ENCODE data around the gene BMPER.

BMPER gene

DNA sequence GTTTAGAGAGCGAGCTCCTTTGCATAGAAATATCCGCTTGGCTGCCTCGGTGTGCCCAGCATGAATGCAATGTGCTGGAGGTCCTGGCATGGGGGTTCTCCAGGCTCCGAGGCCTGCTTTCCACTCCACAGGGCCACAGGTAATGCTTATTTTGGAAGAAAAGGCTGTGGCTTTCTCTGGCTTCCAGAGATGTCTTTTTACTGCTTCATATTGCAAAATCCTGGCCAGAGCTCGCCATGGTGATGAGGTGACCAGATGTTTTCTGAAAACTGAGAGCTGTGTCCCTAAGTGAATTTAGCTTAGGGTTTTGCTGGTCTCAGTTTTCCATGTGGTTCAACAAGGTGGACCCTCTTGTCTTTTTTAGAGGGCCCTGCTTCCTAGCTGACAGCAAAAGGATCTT is 65.2 kb downstream of the BMPER start:
- DNase-seq (ENCODE audit: low read depth) = no peak

DNA sequence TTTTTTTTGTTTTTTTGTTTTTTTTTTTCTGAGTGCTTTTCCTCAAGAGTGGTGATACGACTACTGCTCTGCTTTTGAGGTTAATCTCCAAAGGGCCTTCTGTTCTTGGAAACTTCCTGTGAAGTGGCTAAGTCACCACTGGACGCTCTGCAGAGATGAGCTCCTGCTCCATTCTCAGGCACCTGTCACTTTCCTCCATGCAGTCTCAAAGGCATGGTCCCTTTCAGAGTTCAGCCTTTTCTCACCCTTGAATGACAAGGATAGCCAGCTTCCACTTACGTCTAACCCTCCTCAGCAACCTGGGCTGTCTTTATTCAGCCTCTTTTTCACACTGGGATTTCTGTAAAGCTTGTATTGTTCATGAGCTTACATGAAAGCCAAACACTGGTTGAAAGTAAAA is 65.8 kb downstream of the BMPER start:
- DNase-seq (ENCODE audit: low read depth) = no peak

DNA sequence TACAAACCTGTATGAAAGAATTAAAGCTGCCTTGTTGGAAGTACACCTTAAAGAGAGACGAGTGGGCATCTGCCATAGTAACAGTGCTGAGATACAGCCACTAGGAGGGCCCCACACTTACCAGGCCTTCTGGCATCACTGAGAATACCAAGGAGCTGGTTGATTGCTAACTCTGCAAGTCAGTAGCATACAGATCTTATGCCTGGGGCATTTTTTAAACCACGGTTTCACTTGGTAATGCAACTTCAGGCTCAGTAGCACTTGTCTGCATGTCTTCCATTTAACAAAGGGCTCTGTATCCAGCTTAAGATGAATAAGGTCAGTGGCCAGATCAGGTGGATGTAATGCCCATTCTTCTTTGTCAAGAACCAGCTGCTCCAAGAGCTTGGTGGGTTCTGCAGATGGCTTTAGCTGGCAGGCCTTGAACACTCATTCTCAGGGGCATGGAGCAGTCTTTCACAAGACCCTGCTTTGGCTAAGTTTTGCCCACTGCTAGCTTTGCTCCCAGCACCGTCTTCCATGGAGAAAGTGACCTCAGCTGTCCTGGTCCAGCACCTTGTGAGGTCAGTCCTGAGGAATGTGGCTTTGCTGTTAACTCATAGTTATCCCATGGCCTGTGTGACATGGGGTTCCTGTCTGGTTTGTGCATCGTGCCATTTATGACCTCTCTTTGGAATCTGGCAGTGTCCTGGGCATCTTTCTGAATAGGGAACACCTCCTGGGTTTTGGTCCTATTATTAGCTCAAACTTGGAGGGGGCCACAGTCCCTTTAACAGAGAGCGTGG is 68.1 kb downstream of the BMPER start:
- no peak for DNase-seq (ENCODE audit: low read depth)

GRCh38 chr7:33979300-33979806 is 74.0 kb downstream of the BMPER start:
- no peak for DNase-seq (ENCODE audit: low read depth)

DNA sequence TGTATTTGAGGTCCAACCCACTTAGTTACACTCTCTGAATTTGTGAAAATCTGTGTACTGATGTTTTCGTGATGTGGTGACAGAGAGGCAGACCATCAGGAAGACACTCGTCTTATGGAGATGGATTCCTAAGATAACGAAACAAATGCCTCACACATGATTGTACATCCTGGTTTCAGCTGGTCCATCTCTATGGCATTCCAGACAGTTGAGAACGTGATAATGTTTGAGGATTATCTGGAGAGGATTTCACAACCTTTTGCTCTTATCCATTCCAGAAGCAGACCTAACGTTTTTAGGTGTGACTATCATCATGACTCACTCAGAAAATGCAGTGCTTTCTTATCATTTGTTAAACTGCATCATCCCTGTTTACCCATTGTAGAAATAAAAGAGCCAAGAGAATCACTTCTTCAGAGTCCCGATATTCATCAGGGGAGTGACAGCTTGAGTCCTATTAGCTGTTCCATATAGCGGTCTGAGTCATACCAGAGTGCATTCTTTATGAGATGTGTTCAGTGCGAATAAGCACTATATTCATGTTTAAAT is 74.5 kb downstream of the BMPER start:
- no peak for DNase-seq (ENCODE audit: low read depth)

DNA sequence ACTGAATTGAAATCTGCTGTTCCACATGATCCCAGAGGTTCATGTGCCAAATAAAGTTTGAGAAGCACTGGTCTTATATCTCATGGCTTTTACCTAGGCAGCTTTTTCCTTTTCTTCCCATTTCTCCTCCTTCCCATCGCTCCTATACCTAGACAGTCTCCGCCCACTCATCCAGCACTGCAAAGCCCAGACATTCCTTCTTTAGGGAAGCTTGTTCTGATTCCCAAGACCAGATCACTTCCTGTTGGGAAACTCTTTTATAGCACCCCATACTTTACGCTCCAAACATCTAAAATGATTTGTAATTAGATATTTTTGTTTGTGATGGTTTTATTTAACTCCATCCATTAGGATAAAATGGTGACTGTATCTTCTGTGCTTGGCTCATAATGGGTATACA is 75.9 kb downstream of the BMPER start:
- no peak for DNase-seq (ENCODE audit: low read depth)

DNA sequence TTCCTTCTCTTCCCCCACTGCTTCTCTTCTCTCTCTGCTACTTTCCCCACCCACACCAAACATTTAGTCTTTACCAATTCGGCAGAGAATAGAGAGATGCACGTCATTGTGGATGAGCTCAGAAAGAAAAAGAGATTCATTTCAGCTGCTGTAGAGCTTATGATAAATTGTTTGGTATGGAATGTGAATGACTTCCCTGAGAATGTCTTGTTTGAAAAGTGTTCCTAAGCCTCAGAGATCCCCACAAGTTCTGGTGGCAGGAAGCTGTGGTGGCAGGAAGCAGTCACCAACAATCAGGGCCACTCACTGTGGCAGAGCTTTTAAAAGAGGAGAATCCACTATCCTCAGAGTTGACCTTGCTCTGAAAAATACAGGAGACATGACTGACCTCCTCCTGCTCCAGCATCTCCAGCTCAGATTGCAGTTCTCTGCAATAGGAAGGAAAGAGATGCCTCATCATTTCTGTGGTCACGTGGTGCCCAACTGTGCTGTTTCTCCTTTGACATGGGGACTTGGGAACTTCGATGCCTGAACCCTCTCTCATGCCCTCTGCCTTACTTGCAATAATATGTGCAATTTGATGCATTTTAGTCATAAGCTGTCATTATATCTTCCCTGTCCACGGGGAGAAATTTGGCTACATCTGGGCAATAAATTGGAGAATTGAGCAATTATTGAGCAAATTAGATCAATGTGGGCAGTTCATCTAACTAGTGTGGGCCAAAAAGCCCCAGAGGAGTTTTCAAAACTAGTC is 76.5 kb downstream of the BMPER start:
- no peak for DNase-seq (ENCODE audit: low read depth)

DNA sequence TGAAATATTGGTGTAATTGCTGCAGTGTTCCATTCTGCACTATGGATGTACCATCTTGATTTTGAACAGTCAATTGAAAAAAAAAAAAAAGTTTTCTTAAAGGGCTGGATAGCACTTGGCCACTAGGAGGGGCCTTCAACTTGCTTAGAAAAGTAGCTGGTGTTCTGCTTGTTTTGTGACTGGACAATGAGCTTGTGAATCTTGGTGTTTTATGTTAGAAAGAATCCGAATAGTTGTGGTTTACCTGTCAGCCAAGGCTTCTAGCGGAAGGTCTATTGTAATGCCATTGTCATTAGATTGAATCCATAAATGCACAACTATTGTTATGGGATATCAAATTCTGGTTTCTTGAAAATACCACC is 77.1 kb downstream of the BMPER start:
- no peak for DNase-seq (ENCODE audit: low read depth)

- DNase-seq (ENCODE audit: low read depth) = no peak
These were observed 81.1 kb downstream of the BMPER start for GRCh38 chr7:33986451-33986850.

DNA sequence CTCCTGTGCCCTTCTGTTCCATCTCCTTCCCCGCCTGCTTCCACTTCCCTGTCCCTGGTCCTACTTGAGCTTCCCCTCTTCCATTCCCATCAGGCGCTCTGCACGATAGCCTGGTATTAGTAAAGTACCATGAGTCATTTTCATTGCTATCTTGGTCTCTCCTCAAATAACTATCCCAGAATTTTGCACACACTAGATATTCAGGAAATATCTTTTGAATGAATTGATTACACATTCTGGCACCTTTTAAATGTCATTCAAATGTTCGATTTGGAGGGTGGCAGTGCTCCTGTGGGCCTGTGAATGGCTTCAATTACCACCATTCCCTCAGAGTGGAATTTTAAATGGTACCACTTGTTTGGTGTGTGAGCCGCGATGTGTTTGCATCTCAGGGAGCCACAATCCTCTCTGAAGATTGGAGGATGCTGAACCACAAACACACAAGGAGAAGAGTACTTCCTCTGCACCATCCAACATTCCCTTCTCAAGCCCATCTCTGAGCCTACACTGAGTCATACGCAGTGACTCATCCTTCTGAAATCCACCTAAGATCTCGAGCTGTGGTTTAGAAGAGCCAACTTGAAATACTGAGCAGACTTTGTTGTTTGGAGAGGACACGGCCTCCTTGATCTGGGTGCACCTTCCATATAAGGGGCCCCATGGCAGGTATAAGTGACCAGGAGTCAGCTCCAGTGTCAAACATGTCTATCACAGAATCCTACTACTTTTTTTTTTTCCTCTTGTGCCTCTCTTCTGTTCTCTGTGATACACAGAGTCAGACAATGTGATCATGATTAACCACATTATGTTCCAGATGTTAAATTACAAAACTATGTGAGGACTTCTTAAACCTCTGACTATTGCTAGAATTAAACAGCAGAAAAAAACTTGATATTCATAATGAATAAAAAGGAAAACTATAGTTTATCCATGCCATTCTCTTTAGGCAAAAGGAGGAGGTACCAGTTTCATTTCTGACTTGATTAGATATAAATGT is 81.9 kb downstream of the BMPER start:
- DNase-seq (ENCODE audit: low read depth) = no peak

- DNase-seq (ENCODE audit: low read depth) = no peak
These were observed 91.6 kb downstream of the BMPER start for GRCh38 chr7:33996899-33997298.

GRCh38 chr7:33998476-33998875 is 93.1 kb downstream of the BMPER start:
- no peak for DNase-seq (ENCODE audit: low read depth)

GRCh38 chr7:34011017-34011695 is 105.8 kb downstream of the BMPER start:
- DNase-seq (ENCODE audit: low read depth) = no peak

DNA sequence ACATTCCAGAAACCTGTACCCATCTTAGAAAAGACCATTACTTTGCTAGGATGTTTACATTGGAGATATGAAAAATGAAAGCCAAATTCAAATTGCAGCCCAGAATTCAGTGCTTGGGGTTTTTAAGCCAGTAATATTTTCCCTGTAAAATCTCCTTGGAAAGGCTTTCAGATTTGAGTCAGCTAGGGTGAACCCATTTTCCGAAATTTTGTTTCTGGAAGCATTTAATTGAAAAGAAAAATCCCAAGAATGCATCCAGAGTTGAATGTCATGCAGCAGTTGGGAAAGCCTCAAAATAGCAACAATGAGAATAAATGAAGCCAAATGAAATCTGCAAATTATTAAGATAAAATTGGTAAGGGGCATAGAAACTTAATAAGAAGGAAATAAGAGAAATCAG is 106.4 kb downstream of the BMPER start:
- DNase-seq (ENCODE audit: low read depth) = no peak

GRCh38 chr7:34013421-34013820 is 108.1 kb downstream of the BMPER start:
- no peak for DNase-seq (ENCODE audit: low read depth)

- no peak for DNase-seq (ENCODE audit: low read depth)
These were observed 110.3 kb downstream of the BMPER start for GRCh38 chr7:34015651-34016050.

GRCh38 chr7:34016876-34017275 is 111.5 kb downstream of the BMPER start:
- no peak for DNase-seq (ENCODE audit: low read depth)

- DNase-seq (ENCODE audit: low read depth) = no peak
These were observed 114.0 kb downstream of the BMPER start for GRCh38 chr7:34019301-34019790.

DNA sequence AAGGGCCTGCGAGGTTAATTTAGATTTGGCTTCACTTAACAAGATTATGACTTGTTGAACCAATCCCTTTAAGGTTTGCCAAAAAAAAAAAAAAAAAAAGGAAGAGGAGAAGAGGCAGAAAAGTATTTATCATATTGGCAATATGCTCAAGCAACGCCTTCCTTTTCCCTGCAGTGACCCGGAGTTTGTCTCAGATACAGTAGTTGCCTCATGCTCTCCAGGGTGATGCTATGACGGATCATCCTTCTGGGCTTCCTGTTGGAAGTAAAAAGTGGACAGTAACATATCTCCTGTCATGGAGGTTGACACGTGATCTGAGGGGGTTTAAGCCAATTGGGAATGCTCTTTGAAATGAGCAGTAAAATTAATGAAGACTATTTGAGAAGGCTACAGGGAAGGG is 117.3 kb downstream of the BMPER start:
- no peak for DNase-seq (ENCODE audit: low read depth)

DNA sequence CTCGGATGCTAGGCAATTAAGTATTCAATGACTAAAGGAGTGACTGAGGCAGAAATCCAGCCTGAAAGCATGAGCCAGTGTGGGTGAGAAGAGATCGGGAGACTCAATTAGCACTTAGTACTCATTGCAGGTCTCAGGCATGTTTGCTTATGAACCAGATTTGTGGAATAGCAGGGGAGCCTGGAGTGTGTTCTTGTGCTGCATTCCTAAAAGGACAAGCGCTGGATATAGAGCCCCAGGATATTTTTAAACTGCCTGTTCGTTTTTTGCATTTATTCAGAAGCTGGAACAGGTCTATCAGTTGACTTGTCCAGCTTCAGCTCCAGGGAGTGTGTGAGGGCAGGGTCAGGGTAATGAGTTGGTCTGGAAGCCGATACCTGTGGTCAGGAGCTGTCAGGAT is 120.3 kb downstream of the BMPER start:
- DNase-seq (ENCODE audit: low read depth) = no peak
